Measurements from ENCODE around the gene SH3TC2. TPM values are rescaled to one million over a fixed set of nuclear protein-coding genes. Genes with fewer than 3 reads are reported as not detected.

SH3TC2 gene
- total and polyA plus RNA-seq, 4 donors: 0.28 to 3.3 (median 0.64) TPM

- TF ChIP-seq CTCF (IDR thresholded peaks at IDR 0.05; ENCODE audit: control extremely low read depth, extremely low read depth): no peak
- Histone ChIP-seq H3K4me1 (ENCODE audit: control insufficient read depth in 5 of 5, insufficient read depth in 5 of 5, low read length in 5 of 5) (peaks cover 0 to 3% (median 0%) of the 10 kb centered on the region in 5 donors), H3K27me3 (ENCODE audit: control insufficient read depth in 3 of 3, insufficient read depth in 3 of 3, low read length in 2 of 3) (peaks cover 0 to 3% (median 0%) of the 10 kb centered on the region in 3 donors), H3K36me3 (ENCODE audit: control insufficient read depth in 4 of 4, insufficient read depth in 4 of 4, low read length in 4 of 4) (no peaks in the 10 kb centered on the region), H3K9ac (ENCODE audit: insufficient read depth in 1 of 2, low read length in 2 of 2) (no peak overlapping the region), H3K4me3 (no peak overlapping the region), H3K27ac (ENCODE audit: low read depth in 1 of 2, low read length in 1 of 2) (no peak overlapping the region), H3K9me3 (ENCODE audit: control insufficient read depth in 4 of 4, insufficient read depth in 3 of 4, low read length in 3 of 4) (no peaks in the 10 kb centered on the region)
- no peak for DNase-seq
- WGBS, 2 donors: 89 to 91% methylated on average over 8 of the region's 8 CpGs
- no peak for ATAC-seq (ENCODE audit: insufficient read depth, low FRiP score)
Observed at GRCh38 chr5:148961261-148962199, 101.3 kb downstream of the SH3TC2 start.

- Histone ChIP-seq H3K9ac (ENCODE audit: insufficient read depth in 1 of 2, low read length in 2 of 2) (no peak overlapping the region), H3K4me1 (ENCODE audit: control insufficient read depth in 5 of 5, insufficient read depth in 5 of 5, low read length in 5 of 5) (peaks cover 0 to 3% (median 0%) of the 10 kb centered on the region in 5 donors), H3K4me3 (no peak overlapping the region), H3K36me3 (ENCODE audit: control insufficient read depth in 4 of 4, insufficient read depth in 4 of 4, low read length in 4 of 4) (no peaks in the 10 kb centered on the region), H3K9me3 (ENCODE audit: control insufficient read depth in 4 of 4, insufficient read depth in 3 of 4, low read length in 3 of 4) (no peaks in the 10 kb centered on the region), H3K27ac (ENCODE audit: low read depth in 1 of 2, low read length in 1 of 2) (no peak overlapping the region), H3K27me3 (ENCODE audit: control insufficient read depth in 3 of 3, insufficient read depth in 3 of 3, low read length in 2 of 3) (peaks cover 0 to 3% (median 0%) of the 10 kb centered on the region in 3 donors)
- 93 to 94% methylated on average over 6 of the region's 6 CpGs for WGBS, 2 donors
- ATAC-seq (ENCODE audit: insufficient read depth, low FRiP score) (no peak), DNase-seq (no peak)
- TF ChIP-seq CTCF (IDR thresholded peaks at IDR 0.05; ENCODE audit: control extremely low read depth, extremely low read depth): no peak
Observed at GRCh38 chr5:148960070-148960769, 102.6 kb downstream of the SH3TC2 start.

GRCh38 chr5:148957591-148958202 lies 105.2 kb downstream of the SH3TC2 start:
- ATAC-seq (ENCODE audit: insufficient read depth, low FRiP score): no peak
- TF ChIP-seq CTCF (IDR thresholded peaks at IDR 0.05; ENCODE audit: control extremely low read depth, extremely low read depth): peak; percentile 73
- H3K4me1 ChIP-seq (ENCODE audit: control insufficient read depth in 5 of 5, insufficient read depth in 5 of 5, low read length in 5 of 5): peaks cover 0 to 3% (median 0%) of the 10 kb centered on the region in 5 donors
- DNase-seq: peak; percentile 28 to 45 (median 32)
- WGBS, 2 donors: 29 to 39% methylated on average over 3 of the region's 3 CpGs
- H3K27me3 ChIP-seq (ENCODE audit: control insufficient read depth in 3 of 3, insufficient read depth in 3 of 3, low read length in 2 of 3): peaks cover 0 to 3% (median 0%) of the 10 kb centered on the region in 3 donors
- no peak overlapping the region for H3K27ac ChIP-seq (ENCODE audit: low read depth in 1 of 2, low read length in 1 of 2)
- no peaks in the 10 kb centered on the region for H3K36me3 ChIP-seq (ENCODE audit: control insufficient read depth in 4 of 4, insufficient read depth in 4 of 4, low read length in 4 of 4)
- no peak overlapping the region for H3K4me3 ChIP-seq
- H3K9ac ChIP-seq (ENCODE audit: insufficient read depth in 1 of 2, low read length in 2 of 2): no peak overlapping the region
- no peaks in the 10 kb centered on the region for H3K9me3 ChIP-seq (ENCODE audit: control insufficient read depth in 4 of 4, insufficient read depth in 3 of 4, low read length in 3 of 4)

Data from lung (tissue), 12 donors.